ENCODE measurements around the gene PIK3R5.

PIK3R5 gene

GRCh38 chr17:8894673-8895578, 70.6 kb downstream of the PIK3R5 start:
- DNase-seq = peak in 2 of 5 donors; percentile 26 to 57

- no peak for DNase-seq
These were observed 71.3 kb downstream of the PIK3R5 start for GRCh38 chr17:8894202-8894671.

GRCh38 chr17:8893621-8894201, 71.8 kb downstream of the PIK3R5 start:
- no peak for DNase-seq

GRCh38 chr17:8893059-8893458, 72.4 kb downstream of the PIK3R5 start:
- DNase-seq = no peak

- DNase-seq = peak in 1 of 5 donors; percentile 68
These were observed 73.2 kb downstream of the PIK3R5 start for GRCh38 chr17:8892338-8892690.

- no peak for DNase-seq
These were observed 74.8 kb downstream of the PIK3R5 start for GRCh38 chr17:8890671-8891070.

- DNase-seq = no peak
These were observed 75.9 kb downstream of the PIK3R5 start for GRCh38 chr17:8889458-8890210.

GRCh38 chr17:8888704-8889302, 76.7 kb downstream of the PIK3R5 start:
- no peak for DNase-seq

GRCh38 chr17:8887834-8888703, 77.4 kb downstream of the PIK3R5 start:
- DNase-seq = no peak

- DNase-seq = no peak
These were observed 78.2 kb downstream of the PIK3R5 start for GRCh38 chr17:8887301-8887700.

GRCh38 chr17:8885967-8886684, 79.4 kb downstream of the PIK3R5 start:
- peak in 1 of 5 donors; percentile 32 for DNase-seq

- peak; percentile 21 to 75 (median 63) for DNase-seq
These were observed 80.1 kb downstream of the PIK3R5 start for GRCh38 chr17:8885163-8885966.

GRCh38 chr17:8884336-8884990, 81.0 kb downstream of the PIK3R5 start:
- no peak for DNase-seq

- no peak for DNase-seq
These were observed 82.2 kb downstream of the PIK3R5 start for GRCh38 chr17:8883353-8883752.

GRCh38 chr17:8881606-8882005, 83.9 kb downstream of the PIK3R5 start:
- no peak for DNase-seq

GRCh38 chr17:8880466-8880865, 85.0 kb downstream of the PIK3R5 start:
- no peak for DNase-seq

GRCh38 chr17:8879410-8879809, 86.1 kb downstream of the PIK3R5 start:
- no peak for DNase-seq

- no peak for DNase-seq
These were observed 87.5 kb downstream of the PIK3R5 start for GRCh38 chr17:8877984-8878383.

GRCh38 chr17:8875957-8876356, 89.5 kb downstream of the PIK3R5 start:
- DNase-seq = no peak

GRCh38 chr17:8875436-8875835, 90.1 kb downstream of the PIK3R5 start:
- DNase-seq = no peak
